HepG2 (cell line): ENCODE measurements around the gene HMG20B. TPM values are rescaled to one million over a fixed set of nuclear protein-coding genes. Genes with fewer than 3 reads are reported as not detected.

Experiments used
- CREM ChIP-seq, 2 experiments: sonication (generic) in 1 of 2; formaldehyde crosslinking in 1 of 2; IDR thresholded peaks; 2 replicates each; pipeline versions ENCODE4 v1.4.0 to v1.6.1; 2016 to 2020; ENCODE audit warnings: antibody characterized with exemption in 1 of 2, mild to moderate bottlenecking in 1 of 2, missing genetic modification reagents in 1 of 2
- HHEX ChIP-seq: IDR thresholded peaks from 2 replicates; pipeline ENCODE4 v1.6.1; 2016; ENCODE audit warnings: control low read depth
- HNRNPK ChIP-seq: fragments of 200-400 bp; formaldehyde crosslinking; IDR thresholded peaks from 2 replicates; pipeline ENCODE4 v1.6.1; 2018; ENCODE audit warnings: low read length, low read depth, moderate library complexity, mild to moderate bottlenecking; ENCODE audit not compliant: poor library complexity, severe bottlenecking
- SPEN ChIP-seq: sonication (generic); formaldehyde crosslinking; IDR thresholded peaks from 2 replicates; pipeline ENCODE4 v1.5.1; 2020; ENCODE audit warnings: low read depth, mild to moderate bottlenecking, missing genetic modification reagents
- TAF15 ChIP-seq: fragments of 200-400 bp; formaldehyde crosslinking; IDR thresholded peaks from one replicate; pipeline ENCODE4 v1.6.1; 2018; ENCODE audit warnings: mild to moderate bottlenecking, low read depth, low read length; ENCODE audit not compliant: poor library complexity, severe bottlenecking
- YEATS2 ChIP-seq: sonication (generic); formaldehyde crosslinking; IDR thresholded peaks from 2 replicates; pipeline ENCODE4 v1.4.0; 2020; ENCODE audit warnings: missing genetic modification reagents, borderline replicate concordance
- ZFAT ChIP-seq: sonication (generic); formaldehyde crosslinking; conservative IDR thresholded peaks from 2 replicates; pipeline ENCODE4 v1.8.1; 2023; ENCODE audit warnings: missing genetic modification reagents, inconsistent platforms
- ZNF441 ChIP-seq: sonication (generic); formaldehyde crosslinking; IDR thresholded peaks from 2 replicates; pipeline ENCODE4 v1.7.0; 2021; ENCODE audit warnings: missing genetic modification reagents, borderline replicate concordance
- ZNF496 ChIP-seq: sonication (generic); formaldehyde crosslinking; IDR thresholded peaks from 2 replicates; pipeline ENCODE4 v1.8.1; 2023; ENCODE audit warnings: mild to moderate bottlenecking, moderate library complexity, missing genetic modification reagents; ENCODE audit not compliant: insufficient replicate concordance
- ZSCAN22 ChIP-seq: sonication (generic); formaldehyde crosslinking; IDR thresholded peaks from 2 replicates; pipeline ENCODE4 v1.4.0; 2020; ENCODE audit warnings: mild to moderate bottlenecking, missing genetic modification reagents
- polyA plus RNA-seq, 8 experiments: library from polyadenylated mRNA; depleted of rRNA in 3 of 8; stranded (reverse) in 7 of 8; unstranded in 1 of 8; fragments of >200 nt; fragmentation: Illumina TruSeq in 4 of 8; extraction: Trizol in 4 of 8; gene quantifications; 2 replicates each; pipeline versions ENCODE4 v1.2.1 to v1.2.3, GENCODE V29; 2011 to 2016; ENCODE audit warnings: low read depth in 4 of 8, missing spikeins in 1 of 8, mixed read lengths in 1 of 8; ENCODE audit not compliant: insufficient read depth in 1 of 8
- total RNA-seq, 5 experiments: library from RNA; depleted of rRNA; stranded (reverse); fragments of >200 nt; fragmentation: Illumina TruSeq; extraction: Trizol; gene quantifications; 2 replicates each; pipeline ENCODE4 v1.2.3, GENCODE V29; 2016; ENCODE audit warnings: low read depth in 1 of 5
- TF ChIP-seq, protein P1 (sequence below): sonication (generic); formaldehyde crosslinking; IDR thresholded peaks from 2 replicates; pipeline ENCODE4 v1.8.1; 2023; ENCODE audit warnings: missing genetic modification reagents, inconsistent platforms, borderline replicate concordance
- TF ChIP-seq, protein P2 (sequence below): sonication (generic); formaldehyde crosslinking; IDR thresholded peaks from 2 replicates; pipeline ENCODE4 v1.4.0; 2020; ENCODE audit warnings: missing genetic modification reagents, borderline replicate concordance
- TF ChIP-seq, protein P3 (sequence below): sonication (generic); formaldehyde crosslinking; IDR thresholded peaks from 2 replicates; pipeline ENCODE4 v1.8.0; 2022; ENCODE audit warnings: low read depth, missing genetic modification reagents
- TF ChIP-seq, protein P4 (sequence below): sonication (generic); formaldehyde crosslinking; IDR thresholded peaks from 2 replicates; pipeline ENCODE4 v1.4.0; 2020; ENCODE audit warnings: missing genetic modification reagents
- TF ChIP-seq, protein P5 (sequence below): sonication (generic); formaldehyde crosslinking; IDR thresholded peaks from 2 replicates; pipeline ENCODE4 v1.4.0; 2020; ENCODE audit warnings: missing genetic modification reagents

Gene HMG20B
- total and polyA plus RNA-seq, 2 of the 13 experiments (the other 11 are each of a cell fraction or from before 2014, with no cell fraction given), result 23.9 to 29.2 TPM

DNA sequence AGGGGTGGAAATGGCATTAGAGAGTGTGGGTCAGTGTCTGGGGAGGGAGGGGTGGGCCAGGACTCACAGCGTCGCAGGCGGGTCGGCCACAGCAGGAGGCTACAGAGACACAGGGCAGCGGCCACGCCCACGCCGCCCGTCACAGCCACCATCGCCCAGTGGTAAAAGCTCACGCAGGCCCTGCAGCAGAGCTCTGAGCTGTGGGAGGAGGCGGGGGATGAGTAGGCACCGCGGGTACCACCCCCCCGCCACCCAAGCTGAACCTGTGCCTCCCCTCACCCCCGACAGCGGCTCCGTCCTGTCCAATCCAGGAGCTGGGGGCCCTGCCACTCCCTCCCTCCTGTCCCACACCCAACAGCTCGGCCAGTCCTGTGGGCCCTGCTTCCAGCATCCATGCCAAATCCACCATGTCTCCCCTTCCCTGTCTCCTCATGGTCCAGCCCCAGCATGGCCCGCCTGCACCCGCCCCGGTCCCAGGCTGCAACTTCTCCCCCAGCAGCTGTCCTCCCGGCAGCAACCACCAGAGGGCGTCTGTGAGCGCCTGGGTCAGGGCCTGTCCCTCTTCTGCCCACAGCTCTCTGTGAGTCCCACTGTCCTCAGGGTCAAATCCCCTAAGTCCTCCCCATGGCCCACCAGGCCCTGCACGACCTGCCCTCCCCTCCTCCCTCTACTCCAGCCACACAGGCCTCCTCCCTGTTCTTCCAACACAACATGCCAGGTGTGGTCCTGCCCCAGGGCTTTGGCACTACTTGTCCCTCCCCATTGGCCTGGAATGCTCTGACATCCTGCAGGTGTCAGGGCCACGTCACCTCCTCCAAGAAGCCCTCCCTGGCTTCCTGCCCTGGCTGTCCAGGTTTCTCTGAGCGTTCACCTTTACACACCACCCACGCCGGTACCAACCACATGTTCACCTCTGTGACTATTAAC lies 27.7 kb upstream of the HMG20B start (continued):
- TF ChIP-seq, protein P1, sequence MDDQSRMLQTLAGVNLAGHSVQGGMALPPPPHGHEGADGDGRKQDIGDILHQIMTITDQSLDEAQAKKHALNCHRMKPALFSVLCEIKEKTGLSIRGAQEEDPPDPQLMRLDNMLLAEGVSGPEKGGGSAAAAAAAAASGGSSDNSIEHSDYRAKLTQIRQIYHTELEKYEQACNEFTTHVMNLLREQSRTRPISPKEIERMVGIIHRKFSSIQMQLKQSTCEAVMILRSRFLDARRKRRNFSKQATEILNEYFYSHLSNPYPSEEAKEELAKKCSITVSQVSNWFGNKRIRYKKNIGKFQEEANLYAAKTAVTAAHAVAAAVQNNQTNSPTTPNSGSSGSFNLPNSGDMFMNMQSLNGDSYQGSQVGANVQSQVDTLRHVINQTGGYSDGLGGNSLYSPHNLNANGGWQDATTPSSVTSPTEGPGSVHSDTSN (CRISPR knock-in tag), result no peak
- TF ChIP-seq, protein P2, sequence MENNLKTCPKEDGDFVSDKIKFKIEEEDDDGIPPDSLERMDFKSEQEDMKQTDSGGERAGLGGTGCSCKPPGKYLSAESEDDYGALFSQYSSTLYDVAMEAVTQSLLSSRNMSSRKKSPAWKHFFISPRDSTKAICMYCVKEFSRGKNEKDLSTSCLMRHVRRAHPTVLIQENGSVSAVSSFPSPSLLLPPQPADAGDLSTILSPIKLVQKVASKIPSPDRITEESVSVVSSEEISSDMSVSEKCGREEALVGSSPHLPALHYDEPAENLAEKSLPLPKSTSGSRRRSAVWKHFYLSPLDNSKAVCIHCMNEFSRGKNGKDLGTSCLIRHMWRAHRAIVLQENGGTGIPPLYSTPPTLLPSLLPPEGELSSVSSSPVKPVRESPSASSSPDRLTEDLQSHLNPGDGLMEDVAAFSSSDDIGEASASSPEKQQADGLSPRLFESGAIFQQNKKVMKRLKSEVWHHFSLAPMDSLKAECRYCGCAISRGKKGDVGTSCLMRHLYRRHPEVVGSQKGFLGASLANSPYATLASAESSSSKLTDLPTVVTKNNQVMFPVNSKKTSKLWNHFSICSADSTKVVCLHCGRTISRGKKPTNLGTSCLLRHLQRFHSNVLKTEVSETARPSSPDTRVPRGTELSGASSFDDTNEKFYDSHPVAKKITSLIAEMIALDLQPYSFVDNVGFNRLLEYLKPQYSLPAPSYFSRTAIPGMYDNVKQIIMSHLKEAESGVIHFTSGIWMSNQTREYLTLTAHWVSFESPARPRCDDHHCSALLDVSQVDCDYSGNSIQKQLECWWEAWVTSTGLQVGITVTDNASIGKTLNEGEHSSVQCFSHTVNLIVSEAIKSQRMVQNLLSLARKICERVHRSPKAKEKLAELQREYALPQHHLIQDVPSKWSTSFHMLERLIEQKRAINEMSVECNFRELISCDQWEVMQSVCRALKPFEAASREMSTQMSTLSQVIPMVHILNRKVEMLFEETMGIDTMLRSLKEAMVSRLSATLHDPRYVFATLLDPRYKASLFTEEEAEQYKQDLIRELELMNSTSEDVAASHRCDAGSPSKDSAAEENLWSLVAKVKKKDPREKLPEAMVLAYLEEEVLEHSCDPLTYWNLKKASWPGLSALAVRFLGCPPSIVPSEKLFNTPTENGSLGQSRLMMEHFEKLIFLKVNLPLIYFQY, result 0 out of 2 replicates have a peak, but pooled peaks have one; percentile 55
- TF ChIP-seq ZNF496 (CRISPR knock-in tag) (no peak), HNRNPK (peak; percentile 32), ZNF441 (CRISPR knock-in tag) (no peak), HHEX (no peak), TAF15 (no peak), YEATS2 (CRISPR knock-in tag) (no peak), CREM (IDR thresholded peaks at IDR 0.05) (no peak), CREM (CRISPR knock-in tag; IDR thresholded peaks at IDR 0.05) (no peak), SPEN (CRISPR knock-in tag) (no peak), ZSCAN22 (CRISPR knock-in tag) (peak; percentile 41; the same call in 1 of the 2 replicates), ZFAT (CRISPR knock-in tag) (no peak)
- TF ChIP-seq, protein P3, sequence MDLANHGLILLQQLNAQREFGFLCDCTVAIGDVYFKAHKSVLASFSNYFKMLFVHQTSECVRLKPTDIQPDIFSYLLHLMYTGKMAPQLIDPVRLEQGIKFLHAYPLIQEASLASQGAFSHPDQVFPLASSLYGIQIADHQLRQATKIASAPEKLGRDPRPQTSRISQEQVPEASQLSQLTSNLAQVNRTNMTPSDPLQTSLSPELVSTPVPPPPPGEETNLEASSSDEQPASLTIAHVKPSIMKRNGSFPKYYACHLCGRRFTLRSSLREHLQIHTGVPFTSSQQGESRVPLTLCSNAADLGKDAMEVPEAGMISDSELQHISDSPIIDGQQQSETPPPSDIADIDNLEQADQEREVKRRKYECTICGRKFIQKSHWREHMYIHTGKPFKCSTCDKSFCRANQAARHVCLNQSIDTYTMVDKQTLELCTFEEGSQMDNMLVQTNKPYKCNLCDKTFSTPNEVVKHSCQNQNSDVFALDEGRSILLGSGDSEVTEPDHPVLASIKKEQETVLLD (CRISPR knock-in tag), result no peak
- TF ChIP-seq, protein P4, sequence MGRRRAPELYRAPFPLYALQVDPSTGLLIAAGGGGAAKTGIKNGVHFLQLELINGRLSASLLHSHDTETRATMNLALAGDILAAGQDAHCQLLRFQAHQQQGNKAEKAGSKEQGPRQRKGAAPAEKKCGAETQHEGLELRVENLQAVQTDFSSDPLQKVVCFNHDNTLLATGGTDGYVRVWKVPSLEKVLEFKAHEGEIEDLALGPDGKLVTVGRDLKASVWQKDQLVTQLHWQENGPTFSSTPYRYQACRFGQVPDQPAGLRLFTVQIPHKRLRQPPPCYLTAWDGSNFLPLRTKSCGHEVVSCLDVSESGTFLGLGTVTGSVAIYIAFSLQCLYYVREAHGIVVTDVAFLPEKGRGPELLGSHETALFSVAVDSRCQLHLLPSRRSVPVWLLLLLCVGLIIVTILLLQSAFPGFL (CRISPR knock-in tag), result no peak
- TF ChIP-seq, protein P5, sequence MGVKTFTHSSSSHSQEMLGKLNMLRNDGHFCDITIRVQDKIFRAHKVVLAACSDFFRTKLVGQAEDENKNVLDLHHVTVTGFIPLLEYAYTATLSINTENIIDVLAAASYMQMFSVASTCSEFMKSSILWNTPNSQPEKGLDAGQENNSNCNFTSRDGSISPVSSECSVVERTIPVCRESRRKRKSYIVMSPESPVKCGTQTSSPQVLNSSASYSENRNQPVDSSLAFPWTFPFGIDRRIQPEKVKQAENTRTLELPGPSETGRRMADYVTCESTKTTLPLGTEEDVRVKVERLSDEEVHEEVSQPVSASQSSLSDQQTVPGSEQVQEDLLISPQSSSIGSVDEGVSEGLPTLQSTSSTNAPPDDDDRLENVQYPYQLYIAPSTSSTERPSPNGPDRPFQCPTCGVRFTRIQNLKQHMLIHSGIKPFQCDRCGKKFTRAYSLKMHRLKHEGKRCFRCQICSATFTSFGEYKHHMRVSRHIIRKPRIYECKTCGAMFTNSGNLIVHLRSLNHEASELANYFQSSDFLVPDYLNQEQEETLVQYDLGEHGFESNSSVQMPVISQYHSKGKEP, result no peak
